Activated naive CD8-positive, alpha-beta T cell treated with anti-CD3 and anti-CD28 coated beads, Interleukin-2, amount 50 U/mL, for 16 hours (primary cell): Measurements from ENCODE around the gene ANXA2.

Experiments
- DNase-seq: peaks from one replicate; pipeline ENCODE4 v3.0.0-alpha.2; 2020; ENCODE audit warnings: low read depth, low spot score

Gene ANXA2

DNA sequence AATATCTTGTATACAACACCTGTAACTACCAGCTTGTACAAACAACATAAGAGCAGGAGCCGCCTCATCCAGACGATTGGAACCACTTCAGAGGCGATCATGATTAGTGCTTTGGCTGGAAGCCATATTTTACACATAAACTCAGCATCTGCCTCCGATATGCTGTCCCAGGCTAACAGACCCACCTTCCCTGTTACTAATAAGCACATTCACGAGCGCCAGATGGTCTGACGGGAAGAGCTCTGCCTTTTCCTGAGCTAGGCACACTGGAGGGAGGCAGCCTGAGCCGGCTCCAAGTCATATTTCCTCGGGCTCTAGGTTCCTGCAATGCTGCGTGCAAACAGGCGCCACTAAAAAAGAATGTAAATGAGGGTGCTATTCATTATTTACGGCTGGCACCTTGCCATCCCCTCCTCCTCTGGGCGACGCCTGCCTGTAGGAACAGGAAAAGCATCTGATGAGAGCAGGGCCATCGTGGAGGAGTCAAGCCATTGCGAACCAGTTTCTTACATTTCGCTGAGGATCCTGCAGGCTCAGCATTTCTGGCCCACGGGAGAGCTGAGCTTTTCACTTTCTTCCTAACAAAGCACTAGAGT lies 98.2 kb downstream of the ANXA2 start:
- DNase-seq, result no peak
